K562 (cell line): Measurements from ENCODE around the gene PRKAG2. TPM values are rescaled to one million over a fixed set of nuclear protein-coding genes. Genes with fewer than 3 reads are reported as not detected.

Experiments
- ATAC-seq: fragments of 200-7000 bp; cut with Tn5 transposase; 3 replicates; pipeline ENCODE4 v1.9.1; 2020; ENCODE audit warnings: moderate library complexity
- BruUV-seq: library from RNA; stranded (reverse); fragments of 400-500 nt; replicated peaks from 2 replicates; lab custom pipeline; 2021; lab: Mats Ljungman, UMichigan
- CTCF ChIA-PET: fragments of 300-600 bp; formaldehyde crosslinking; extraction: SDS; loops from one replicate; lab custom pipeline; 2021; ENCODE audit warnings: low intra/inter-chr PET ratio; lab: Yijun Ruan, JAX
- POLR2A ChIA-PET: fragments of 300-600, 350-650 bp; sonication (Branson Sonifier 250); formaldehyde crosslinking; extraction: SDS; loops from one replicate; lab custom pipeline; 2021; ENCODE audit warnings: antibody characterized with exemption, inconsistent platforms; lab: Yijun Ruan, JAX
- DNase-seq, 4 experiments: peaks; one replicate each; pipeline versions ENCODE4 v3.0.0 to v3.0.0-alpha.2; 2011 to 2018; ENCODE audit warnings: low spot score in 3 of 4, mixed read lengths in 3 of 4; ENCODE audit errors: extremely low read depth in 1 of 4
- FAIRE-seq: peaks from 2 replicates; lab custom pipeline; 2011; peaks lifted over from hg19 to GRCh38; lab: Jason Lieb, UNC
- H2AFZ ChIP-seq: 2 replicates; pipeline ENCODE4 v1.6.0; 2011; ENCODE audit warnings: low read depth, low read length, control low read depth, inconsistent platforms
- H3K27ac ChIP-seq: fragments of 200-600 bp; 3 replicates; pipeline ENCODE4 v1.8.0; 2011; ENCODE audit warnings: low read depth, mild to moderate bottlenecking, control low read depth, inconsistent platforms, low read length, moderate library complexity, mixed read lengths; ENCODE audit errors: extremely low read depth
- H3K27me3 ChIP-seq, 2 experiments: fragments of 300-600 bp in 1 of 2; 2 replicates in 1 of 2; 3 replicates in 1 of 2; pipeline versions ENCODE4 v1.6.0 to v1.8.0; 2011; ENCODE audit warnings: inconsistent platforms in 2 of 2, low read length in 2 of 2, mild to moderate bottlenecking in 1 of 2, mixed read lengths in 1 of 2, moderate library complexity in 1 of 2; ENCODE audit not compliant: control insufficient read depth in 2 of 2, insufficient read depth in 2 of 2
- H3K36me3 ChIP-seq: fragments of 300-600 bp; 3 replicates; pipeline ENCODE4 v1.8.0; 2011; ENCODE audit warnings: mild to moderate bottlenecking, low read length, inconsistent platforms; ENCODE audit not compliant: control insufficient read depth, insufficient read depth
- H3K4me1 ChIP-seq, 2 experiments: fragments of 200-600 bp in 1 of 2; replicated peaks in 1 of 2; 2 replicates in 1 of 2; 3 replicates in 1 of 2; pipeline versions ENCODE4 v1.5.1 to v1.8.0; 2011; ENCODE audit warnings: inconsistent platforms in 2 of 2, low read length in 2 of 2, mild to moderate bottlenecking in 1 of 2, mixed read lengths in 1 of 2, moderate library complexity in 1 of 2; ENCODE audit not compliant: control insufficient read depth in 2 of 2, insufficient read depth in 2 of 2
- H3K4me2 ChIP-seq: 2 replicates; pipeline ENCODE4 v1.6.1; 2011; ENCODE audit warnings: low read length, control low read depth, inconsistent platforms, mixed read lengths; ENCODE audit not compliant: insufficient read depth
- H3K4me3 ChIP-seq: fragments of 200-600 bp; sonication (generic), shearing (Covaris generic); 2 replicates; pipeline ENCODE4 v1.5.1; 2016; ENCODE audit warnings: control low read depth, inconsistent platforms
- H3K79me2 ChIP-seq: fragments of 200-600 bp; 3 replicates; pipeline ENCODE4 v1.8.0; 2011; ENCODE audit warnings: low read length, inconsistent platforms; ENCODE audit not compliant: control insufficient read depth, insufficient read depth
- H3K9ac ChIP-seq, 2 experiments: 2 replicates each; pipeline versions ENCODE4 v1.6.0 to v1.6.1; 2011; ENCODE audit warnings: low read depth in 2 of 2, low read length in 2 of 2, control low read depth in 1 of 2, inconsistent platforms in 1 of 2, mild to moderate bottlenecking in 1 of 2, mixed read lengths in 1 of 2; ENCODE audit not compliant: insufficient read depth in 1 of 2
- H3K9me1 ChIP-seq: one replicate; pipeline ENCODE4 v1.6.0; 2011; ENCODE audit warnings: inconsistent platforms, mild to moderate bottlenecking, low read length, moderate library complexity; ENCODE audit not compliant: control insufficient read depth, insufficient read depth
- H3K9me3 ChIP-seq: replicated peaks from 2 replicates; pipeline ENCODE4 v1.5.1; 2011; ENCODE audit warnings: low read depth, low read length, inconsistent platforms; ENCODE audit not compliant: control insufficient read depth, insufficient read depth
- H4K20me1 ChIP-seq: replicated peaks from 2 replicates; pipeline ENCODE4 v1.6.1; 2011; ENCODE audit warnings: low read length, inconsistent platforms, mixed read lengths; ENCODE audit not compliant: control insufficient read depth, insufficient read depth
- BRF2 ChIP-seq: IDR thresholded peaks from 3 replicates; pipeline ENCODE4 v1.6.1; 2011; ENCODE audit warnings: borderline replicate concordance, mild to moderate bottlenecking; ENCODE audit not compliant: insufficient read length, insufficient read depth
- CBX3 ChIP-seq, 2 experiments: IDR thresholded peaks; 1 replicate in 1 of 2; 2 replicates in 1 of 2; pipeline ENCODE4 v1.6.1; 2012; ENCODE audit warnings: inconsistent platforms in 2 of 2, low read length in 2 of 2, borderline replicate concordance in 1 of 2, control low read depth in 1 of 2
- FOSL1 ChIP-seq: fragments of 200-800 bp; sonication (Bioruptor generic); conservative IDR thresholded peaks from 2 replicates; pipeline ENCODE4 v1.6.1; 2016; ENCODE audit warnings: missing genetic modification characterization, missing compliant biosample characterization
- FOXJ3 ChIP-seq: sonication (generic); formaldehyde crosslinking; IDR thresholded peaks from 2 replicates; pipeline ENCODE4 v1.4.0; 2020; ENCODE audit warnings: mild to moderate bottlenecking, missing genetic modification reagents
- GABPB2 ChIP-seq: fragments of 250-450 bp; sonication (Bioruptor Pico); conservative IDR thresholded peaks from 2 replicates; pipeline ENCODE4 v1.5.1; 2021; ENCODE audit warnings: mild to moderate bottlenecking
- JUND ChIP-seq, 2 experiments: IDR thresholded peaks; 2 replicates in 1 of 2; 3 replicates in 1 of 2; pipeline ENCODE4 v1.6.1; 2011; ENCODE audit warnings: borderline replicate concordance in 2 of 2, low read depth in 2 of 2, low read length in 2 of 2, improper control_type of control experiment in 1 of 2, missing biosample characterization in 1 of 2, missing genetic modification characterization in 1 of 2, missing genetic modification reagents in 1 of 2
- KDM2B ChIP-seq: fragments of 250-450 bp; sonication (Bioruptor Pico); IDR thresholded peaks from 2 replicates; pipeline ENCODE4 v1.8.0; 2021; ENCODE audit warnings: mild to moderate bottlenecking, moderate library complexity
- PCBP2 ChIP-seq: fragments of 200-400 bp; formaldehyde crosslinking; IDR thresholded peaks from 2 replicates; pipeline ENCODE4 v1.6.1; 2018; ENCODE audit warnings: low read length, low read depth, mild to moderate bottlenecking, moderate library complexity; ENCODE audit not compliant: poor library complexity, severe bottlenecking
- RBM14 ChIP-seq: fragments of 200-400 bp; formaldehyde crosslinking; IDR thresholded peaks from 2 replicates; pipeline ENCODE4 v1.6.1; 2018; ENCODE audit warnings: low read depth, mild to moderate bottlenecking, low read length, moderate library complexity, borderline replicate concordance; ENCODE audit not compliant: insufficient read depth
- YBX1 ChIP-seq: fragments of 450-650 bp; IDR thresholded peaks from 2 replicates; pipeline ENCODE4 v1.7.1; 2016; ENCODE audit warnings: mild to moderate bottlenecking
- ZNF197 ChIP-seq: fragments of 200-800 bp; sonication (Bioruptor generic); IDR thresholded peaks from 2 replicates; pipeline ENCODE4 v1.6.1; 2016; ENCODE audit warnings: low read depth, missing genetic modification characterization, missing compliant biosample characterization
- WGBS: fragments of 100-300 bp; shearing (Covaris generic); methylation state at CpG from one replicate; pipeline ENCODE4 v1.1.6; 2016; ENCODE audit warnings: low coverage, mixed read lengths; ENCODE audit not compliant: insufficient coverage; ENCODE audit errors: missing lambda C conversion rate; 5-methylcytosine and 5-hydroxymethylcytosine counted together
- in situ Hi-C: fragments of 300-500 bp; cut with MboI; formaldehyde crosslinking; loops from 4 replicates; pipeline ENCODE4 v1.15.0; 2018; ENCODE audit warnings: inconsistent platforms, mixed read lengths
- intact Hi-C: fragments of 100-400 bp; cut with micrococcal nuclease; formaldehyde crosslinking; loops from 2 replicates; pipeline ENCODE4 v1.14.2; 2022
- polyA plus RNA-seq, 8 experiments: library from polyadenylated mRNA; depleted of rRNA in 4 of 8; stranded (reverse) in 5 of 8; unstranded in 3 of 8; fragments of >200 nt; fragmentation: Nextera tagmentation in 2 of 8; fragmentation: Illumina TruSeq in 1 of 8; extraction: Ambion mirVana in 2 of 8; extraction: Trizol in 1 of 8; gene quantifications; 2 replicates each; pipeline versions ENCODE4 v1.2.1 to v1.2.3, GENCODE V29; 2011 to 2014; ENCODE audit warnings: inconsistent platforms in 1 of 8, missing spikeins in 1 of 8
- total RNA-seq, 7 experiments: library from RNA; depleted of rRNA in 6 of 7; stranded (reverse); fragments of >200 nt in 6 of 7; fragmentation: Illumina TruSeq in 2 of 7; extraction: Trizol in 2 of 7; gene quantifications; 2 replicates each; pipeline versions ENCODE4 v1.2.1 to v1.2.3, GENCODE V29; 2011 to 2021; ENCODE audit warnings: low replicate concordance in 1 of 7
- TF ChIP-seq, protein P1 (sequence below), 2 experiments: fragments of 450-650 bp in 1 of 2; sonication (generic) in 1 of 2; formaldehyde crosslinking in 1 of 2; IDR thresholded peaks in 1 of 2; conservative IDR thresholded peaks in 1 of 2; 2 replicates each; pipeline versions ENCODE4 v1.6.1 to v1.8.1; 2016 to 2023; ENCODE audit warnings: mild to moderate bottlenecking in 2 of 2, moderate library complexity in 2 of 2, inconsistent platforms in 1 of 2, missing genetic modification reagents in 1 of 2

The PRKAG2 gene
- total and polyA plus RNA-seq, 9 of the 15 experiments (the other 6 are each of a cell fraction or from before 2014, with no cell fraction given) = 0.99 to 5.6 (median 3.3) TPM

- no peak overlapping the region for H3K27ac ChIP-seq
- H3K9me3 ChIP-seq = no peaks in the 10 kb centered on the region
- no peaks in the 10 kb centered on the region for H3K9me1 ChIP-seq
- BruUV-seq = no TSS peak
- no peak for TF ChIP-seq RBM14
- 0 out of 3 replicates have a peak, but pooled peaks of 1 of the 2 experiments have one; percentile 35 for TF ChIP-seq CBX3 (IDR thresholded peaks at IDR 0.05; ENCODE audit: borderline replicate concordance in 1 of 2, low read length in 2 of 2)
- TF ChIP-seq, protein P1, sequence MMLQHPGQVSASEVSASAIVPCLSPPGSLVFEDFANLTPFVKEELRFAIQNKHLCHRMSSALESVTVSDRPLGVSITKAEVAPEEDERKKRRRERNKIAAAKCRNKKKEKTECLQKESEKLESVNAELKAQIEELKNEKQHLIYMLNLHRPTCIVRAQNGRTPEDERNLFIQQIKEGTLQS (IDR thresholded peaks at IDR 0.05) = peak; percentile 24; the same call in 1 of the 2 replicates
- TF ChIP-seq, protein P1 (CRISPR knock-in tag; conservative IDR thresholded peaks at IDR 0.05) = no peak
- TF ChIP-seq PCBP2 = no peak
- TF ChIP-seq KDM2B (CRISPR knock-in tag) = no peak
- peak; percentile 48; the same call in 1 of the 2 replicates for TF ChIP-seq JUND (IDR thresholded peaks at IDR 0.05; ENCODE audit: borderline replicate concordance, low read depth, low read length)
- no peak; the same call in 2 of the 3 replicates for TF ChIP-seq JUND (tag; IDR thresholded peaks at IDR 0.05; ENCODE audit: borderline replicate concordance, low read depth, low read length)
- TF ChIP-seq FOXJ3 = no peak
- no peak for TF ChIP-seq GABPB2
- TF ChIP-seq YBX1 = no peak
- TF ChIP-seq BRF2 = no peak
- peak; percentile 30; the same call in 1 of the 2 replicates for TF ChIP-seq FOSL1 (tag)
- TF ChIP-seq ZNF197 (CRISPR knock-in tag) = no peak
- H2AFZ ChIP-seq = no peak overlapping the region
- no peak overlapping the region for H3K4me2 ChIP-seq
- H3K36me3 ChIP-seq = no peaks in the 10 kb centered on the region
- peaks cover 54 to 81% of the 10 kb centered on the region in 2 experiments for H3K27me3 ChIP-seq
- H3K4me3 ChIP-seq = no peak overlapping the region
- ATAC-seq (no peak), DNase-seq (no peak), FAIRE-seq (no peak)
- intact Hi-C loops = no loop called here
- in situ Hi-C loops = no loop called here
- POLR2A ChIA-PET = interaction anchor here (0.6 to 1.5 kb wide), 4 partner anchors 8 to 982 kb away, joined by 3 to 5 read pairs (median 4); no protein-coding TSS in a partner anchor
- H3K79me2 ChIP-seq = no peaks in the 10 kb centered on the region
- H4K20me1 ChIP-seq = 0 out of 2 replicates have a peak, but pooled peaks cover 4% of the 10 kb centered on the region
- CTCF ChIA-PET = no interaction called here
- H3K4me1 ChIP-seq = peaks cover 0 to 6% of the 10 kb centered on the region in 2 experiments; a peak in 2 of 5 replicates
- no peak overlapping the region for H3K9ac ChIP-seq
- under 1% methylated on average over 7 of the region's 7 CpGs for WGBS
These were observed 98.8 kb downstream of the PRKAG2 start for GRCh38 chr7:151777908-151778670.
